Liver (tissue), 9 donors: ENCODE results near the gene MAD2L2. TPM values are rescaled to one million over a fixed set of nuclear protein-coding genes. Genes with fewer than 3 reads are reported as not detected.

Source experiments
- DNase-seq: peaks from one replicate; pipeline ENCODE4 v3.0.0-alpha.2; 2017; ENCODE audit warnings: low spot score
- H3K27ac ChIP-seq, 2 donors: one replicate each; pipeline ENCODE4 v1.7.0; 2013; ENCODE audit warnings: inconsistent platforms in 2 of 2, low read length in 2 of 2, control low read depth in 1 of 2, low read depth in 1 of 2, mild to moderate bottlenecking in 1 of 2
- H3K27me3 ChIP-seq, 4 donors: one replicate each; pipeline versions ENCODE4 v1.6.1 to v1.7.0; 2013; ENCODE audit warnings: low read length in 3 of 4, inconsistent platforms in 1 of 4, mild to moderate bottlenecking in 1 of 4, moderate library complexity in 1 of 4; ENCODE audit not compliant: control insufficient read depth in 4 of 4, insufficient read depth in 4 of 4
- H3K36me3 ChIP-seq, 4 donors: one replicate each; pipeline versions ENCODE4 v1.6.1 to v1.7.0; 2013; ENCODE audit warnings: low read length in 3 of 4, mild to moderate bottlenecking in 3 of 4, low read depth in 1 of 4, moderate library complexity in 1 of 4; ENCODE audit not compliant: control insufficient read depth in 4 of 4, insufficient read depth in 3 of 4
- H3K4me1 ChIP-seq, 4 donors: one replicate each; pipeline versions ENCODE4 v1.6.1 to v1.7.0; 2013; ENCODE audit warnings: low read length in 3 of 4, mild to moderate bottlenecking in 3 of 4, moderate library complexity in 1 of 4; ENCODE audit not compliant: control insufficient read depth in 4 of 4, insufficient read depth in 4 of 4
- H3K4me3 ChIP-seq, 3 donors: one replicate each; pipeline versions ENCODE4 v1.6.1 to v1.7.0; 2013; ENCODE audit warnings: low read length in 3 of 3, control low read depth in 1 of 3, low read depth in 1 of 3, mild to moderate bottlenecking in 1 of 3
- H3K9ac ChIP-seq, 2 donors: one replicate each; pipeline ENCODE4 v1.7.0; 2013; ENCODE audit warnings: low read length in 2 of 2, mild to moderate bottlenecking in 2 of 2, moderate library complexity in 2 of 2, control low read depth in 1 of 2, low read depth in 1 of 2
- H3K9me3 ChIP-seq, 4 donors: one replicate each; pipeline versions ENCODE4 v1.6.1 to v1.7.0; 2013; ENCODE audit warnings: low read length in 3 of 4; ENCODE audit not compliant: control insufficient read depth in 4 of 4
- CTCF ChIP-seq: fragments of 150-350 bp; IDR thresholded peaks from 2 replicates; pipeline ENCODE4 v1.5.1; 2017; ENCODE audit warnings: improper control_type of control experiment, low read depth, low read length; ENCODE audit not compliant: missing input control
- EGR1 ChIP-seq, 2 donors: IDR thresholded peaks; 2 replicates each; pipeline ENCODE4 v1.6.1; 2016 to 2018; ENCODE audit warnings: antibody characterized with exemption in 2 of 2, low read depth in 2 of 2
- FOXA1 ChIP-seq: IDR thresholded peaks from 2 replicates; pipeline ENCODE4 v1.6.1; 2016; ENCODE audit warnings: antibody characterized with exemption
- FOXA2 ChIP-seq: IDR thresholded peaks from 2 replicates; pipeline ENCODE4 v1.6.1; 2016; ENCODE audit warnings: antibody characterized with exemption
- GABPA ChIP-seq, 2 donors: IDR thresholded peaks in 1 of 2; conservative IDR thresholded peaks in 1 of 2; 2 replicates each; pipeline ENCODE4 v1.6.1; 2016; ENCODE audit warnings: antibody characterized with exemption in 2 of 2, mild to moderate bottlenecking in 1 of 2, moderate library complexity in 1 of 2
- HNF4A ChIP-seq, 2 donors: conservative IDR thresholded peaks; 2 replicates each; pipeline ENCODE4 v1.6.1; 2016; ENCODE audit warnings: antibody characterized with exemption in 2 of 2, mild to moderate bottlenecking in 2 of 2
- HNF4G ChIP-seq: IDR thresholded peaks from 2 replicates; pipeline ENCODE4 v1.6.1; 2016; ENCODE audit warnings: antibody characterized with exemption
- JUND ChIP-seq, 2 donors: IDR thresholded peaks; 2 replicates each; pipeline ENCODE4 v1.6.1; 2016; ENCODE audit warnings: antibody characterized with exemption in 2 of 2
- NR2F2 ChIP-seq: IDR thresholded peaks from 2 replicates; pipeline ENCODE4 v1.6.1; 2016; ENCODE audit warnings: antibody characterized with exemption
- RAD21 ChIP-seq, 2 donors: IDR thresholded peaks; 2 replicates each; pipeline ENCODE4 v1.6.1; 2016; ENCODE audit warnings: antibody characterized with exemption in 2 of 2, mild to moderate bottlenecking in 2 of 2
- RXRA ChIP-seq, 2 donors: IDR thresholded peaks; 2 replicates each; pipeline ENCODE4 v1.6.1; 2017 to 2018; ENCODE audit warnings: antibody characterized with exemption in 2 of 2, mild to moderate bottlenecking in 1 of 2
- SP1 ChIP-seq: IDR thresholded peaks from 2 replicates; pipeline ENCODE4 v1.6.1; 2018; ENCODE audit warnings: antibody characterized with exemption, mild to moderate bottlenecking
- TAF1 ChIP-seq: conservative IDR thresholded peaks from 2 replicates; pipeline ENCODE4 v1.6.1; 2016; ENCODE audit warnings: antibody characterized with exemption, mild to moderate bottlenecking
- YY1 ChIP-seq: IDR thresholded peaks from 2 replicates; pipeline ENCODE4 v1.6.1; 2016; ENCODE audit warnings: antibody characterized with exemption, mild to moderate bottlenecking
- WGBS: extraction: QIAGEN DNeasy Blood & Tissue Kit; methylation state at CpG from one replicate; pipeline ENCODE4 v1.1.7; 2013; 5-methylcytosine and 5-hydroxymethylcytosine counted together
- polyA plus RNA-seq, 2 donors: library from polyadenylated mRNA; stranded (reverse) in 1 of 2; unstranded in 1 of 2; fragments of 200-250 nt in 1 of 2; fragments of >200 nt in 1 of 2; fragmentation: Nextera tagmentation in 1 of 2; extraction: Ambion mirVana in 1 of 2; gene quantifications; one replicate each; pipeline versions ENCODE4 v1.2.1 to v1.2.3, GENCODE V29; 2013 to 2015
- total RNA-seq, 2 donors: library from RNA; depleted of rRNA; stranded (reverse); fragments of >200 nt; gene quantifications; one replicate each; pipeline ENCODE4 v1.2.3, GENCODE V29; 2014
- TF ChIP-seq, protein P1 (sequence below): IDR thresholded peaks from 2 replicates; pipeline ENCODE4 v1.6.1; 2016; ENCODE audit warnings: antibody characterized with exemption
- TF ChIP-seq, protein P2 (sequence below): IDR thresholded peaks from 2 replicates; pipeline ENCODE4 v1.6.1; 2016; ENCODE audit warnings: antibody characterized with exemption
- TF ChIP-seq, protein P3 (sequence below): IDR thresholded peaks from 2 replicates; pipeline ENCODE4 v1.6.1; 2016; ENCODE audit warnings: antibody characterized with exemption, mild to moderate bottlenecking
- TF ChIP-seq, protein P4 (sequence below): IDR thresholded peaks from 2 replicates; pipeline ENCODE4 v1.6.1; 2016; ENCODE audit warnings: antibody characterized with exemption
- donor health status: healthy.
- donor health status: healthy.
- donor health status: healthy.
- donor health status: healthy.
- donor health status: healthy.

Gene MAD2L2
- total and polyA plus RNA-seq, 4 donors, result 17.5 to 43.1 (median 31.9) TPM

- WGBS, result 90% methylated on average over 4 of the region's 4 CpGs
- no peaks in the 10 kb centered on the region for H3K4me1 ChIP-seq
- no peaks in the 10 kb centered on the region for H3K36me3 ChIP-seq
- H3K27ac ChIP-seq, result no peak overlapping the region
- H3K4me3 ChIP-seq, result no peak overlapping the region
- no peak overlapping the region for H3K9ac ChIP-seq
- TF ChIP-seq, protein P1, sequence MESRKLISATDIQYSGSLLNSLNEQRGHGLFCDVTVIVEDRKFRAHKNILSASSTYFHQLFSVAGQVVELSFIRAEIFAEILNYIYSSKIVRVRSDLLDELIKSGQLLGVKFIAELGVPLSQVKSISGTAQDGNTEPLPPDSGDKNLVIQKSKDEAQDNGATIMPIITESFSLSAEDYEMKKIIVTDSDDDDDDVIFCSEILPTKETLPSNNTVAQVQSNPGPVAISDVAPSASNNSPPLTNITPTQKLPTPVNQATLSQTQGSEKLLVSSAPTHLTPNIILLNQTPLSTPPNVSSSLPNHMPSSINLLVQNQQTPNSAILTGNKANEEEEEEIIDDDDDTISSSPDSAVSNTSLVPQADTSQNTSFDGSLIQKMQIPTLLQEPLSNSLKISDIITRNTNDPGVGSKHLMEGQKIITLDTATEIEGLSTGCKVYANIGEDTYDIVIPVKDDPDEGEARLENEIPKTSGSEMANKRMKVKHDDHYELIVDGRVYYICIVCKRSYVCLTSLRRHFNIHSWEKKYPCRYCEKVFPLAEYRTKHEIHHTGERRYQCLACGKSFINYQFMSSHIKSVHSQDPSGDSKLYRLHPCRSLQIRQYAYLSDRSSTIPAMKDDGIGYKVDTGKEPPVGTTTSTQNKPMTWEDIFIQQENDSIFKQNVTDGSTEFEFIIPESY, result no peak
- TF ChIP-seq, protein P2, sequence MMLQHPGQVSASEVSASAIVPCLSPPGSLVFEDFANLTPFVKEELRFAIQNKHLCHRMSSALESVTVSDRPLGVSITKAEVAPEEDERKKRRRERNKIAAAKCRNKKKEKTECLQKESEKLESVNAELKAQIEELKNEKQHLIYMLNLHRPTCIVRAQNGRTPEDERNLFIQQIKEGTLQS, result no peak
- TF ChIP-seq, protein P3, sequence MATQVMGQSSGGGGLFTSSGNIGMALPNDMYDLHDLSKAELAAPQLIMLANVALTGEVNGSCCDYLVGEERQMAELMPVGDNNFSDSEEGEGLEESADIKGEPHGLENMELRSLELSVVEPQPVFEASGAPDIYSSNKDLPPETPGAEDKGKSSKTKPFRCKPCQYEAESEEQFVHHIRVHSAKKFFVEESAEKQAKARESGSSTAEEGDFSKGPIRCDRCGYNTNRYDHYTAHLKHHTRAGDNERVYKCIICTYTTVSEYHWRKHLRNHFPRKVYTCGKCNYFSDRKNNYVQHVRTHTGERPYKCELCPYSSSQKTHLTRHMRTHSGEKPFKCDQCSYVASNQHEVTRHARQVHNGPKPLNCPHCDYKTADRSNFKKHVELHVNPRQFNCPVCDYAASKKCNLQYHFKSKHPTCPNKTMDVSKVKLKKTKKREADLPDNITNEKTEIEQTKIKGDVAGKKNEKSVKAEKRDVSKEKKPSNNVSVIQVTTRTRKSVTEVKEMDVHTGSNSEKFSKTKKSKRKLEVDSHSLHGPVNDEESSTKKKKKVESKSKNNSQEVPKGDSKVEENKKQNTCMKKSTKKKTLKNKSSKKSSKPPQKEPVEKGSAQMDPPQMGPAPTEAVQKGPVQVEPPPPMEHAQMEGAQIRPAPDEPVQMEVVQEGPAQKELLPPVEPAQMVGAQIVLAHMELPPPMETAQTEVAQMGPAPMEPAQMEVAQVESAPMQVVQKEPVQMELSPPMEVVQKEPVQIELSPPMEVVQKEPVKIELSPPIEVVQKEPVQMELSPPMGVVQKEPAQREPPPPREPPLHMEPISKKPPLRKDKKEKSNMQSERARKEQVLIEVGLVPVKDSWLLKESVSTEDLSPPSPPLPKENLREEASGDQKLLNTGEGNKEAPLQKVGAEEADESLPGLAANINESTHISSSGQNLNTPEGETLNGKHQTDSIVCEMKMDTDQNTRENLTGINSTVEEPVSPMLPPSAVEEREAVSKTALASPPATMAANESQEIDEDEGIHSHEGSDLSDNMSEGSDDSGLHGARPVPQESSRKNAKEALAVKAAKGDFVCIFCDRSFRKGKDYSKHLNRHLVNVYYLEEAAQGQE, result no peak
- no peak for TF ChIP-seq CTCF
- no peak for TF ChIP-seq RAD21 (IDR thresholded peaks at IDR 0.05)
- no peak for TF ChIP-seq GABPA (IDR thresholded peaks at IDR 0.05 in 1 of 2, conservative IDR thresholded peaks at IDR 0.05 in 1 of 2)
- TF ChIP-seq NR2F2, result no peak
- no peak for TF ChIP-seq JUND (IDR thresholded peaks at IDR 0.05)
- no peak for TF ChIP-seq SP1
- TF ChIP-seq FOXA1, result no peak
- no peak for TF ChIP-seq RXRA (IDR thresholded peaks at IDR 0.05)
- TF ChIP-seq, protein P4, sequence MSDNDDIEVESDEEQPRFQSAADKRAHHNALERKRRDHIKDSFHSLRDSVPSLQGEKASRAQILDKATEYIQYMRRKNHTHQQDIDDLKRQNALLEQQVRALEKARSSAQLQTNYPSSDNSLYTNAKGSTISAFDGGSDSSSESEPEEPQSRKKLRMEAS, result no peak
- no peak for TF ChIP-seq HNF4A (conservative IDR thresholded peaks at IDR 0.05)
- TF ChIP-seq FOXA2, result no peak
- no peak for TF ChIP-seq TAF1
- no peak for TF ChIP-seq YY1
- TF ChIP-seq EGR1 (IDR thresholded peaks at IDR 0.05; ENCODE audit: low read depth in 2 of 2), result no peak
- no peak for TF ChIP-seq HNF4G
- no peaks in the 10 kb centered on the region for H3K9me3 ChIP-seq
- DNase-seq, result no peak
- H3K27me3 ChIP-seq, result no peaks in the 10 kb centered on the region
Measured at GRCh38 chr1:11639372-11639771, 41.6 kb downstream of the MAD2L2 start.
